Adipose tissue (tissue), 3 donors: Measurements from ENCODE around the gene ABCA3. TPM values are rescaled to one million over a fixed set of nuclear protein-coding genes. Genes with fewer than 3 reads are reported as not detected.
"Not testable (repeated sequence)": the region's sequence is repeated elsewhere in the genome, so short reads cannot be mapped to it uniquely, and the experiment has no call there.

Experiments
- H3K27ac ChIP-seq: one replicate; pipeline ENCODE4 v1.5.1; 2013; ENCODE audit warnings: low read depth, low read length
- WGBS, 3 donors: extraction: QIAGEN DNeasy Blood & Tissue Kit; methylation state at CpG; one replicate each; pipeline ENCODE4 v1.1.7; 2013; 5-methylcytosine and 5-hydroxymethylcytosine counted together
- polyA plus RNA-seq, 3 donors: library from polyadenylated mRNA; stranded (reverse); fragments of 200-250 nt; gene quantifications; one replicate each; pipeline ENCODE4 v1.2.3, GENCODE V29; 2013
- donor health status: healthy with polysubstance abuse.
- donor health status: Bipolar disorder and iron deficiency.
- donor health status: healthy.

The ABCA3 gene
- polyA plus RNA-seq, 3 donors = 6.8 to 11.6 (median 8.0) TPM

DNA sequence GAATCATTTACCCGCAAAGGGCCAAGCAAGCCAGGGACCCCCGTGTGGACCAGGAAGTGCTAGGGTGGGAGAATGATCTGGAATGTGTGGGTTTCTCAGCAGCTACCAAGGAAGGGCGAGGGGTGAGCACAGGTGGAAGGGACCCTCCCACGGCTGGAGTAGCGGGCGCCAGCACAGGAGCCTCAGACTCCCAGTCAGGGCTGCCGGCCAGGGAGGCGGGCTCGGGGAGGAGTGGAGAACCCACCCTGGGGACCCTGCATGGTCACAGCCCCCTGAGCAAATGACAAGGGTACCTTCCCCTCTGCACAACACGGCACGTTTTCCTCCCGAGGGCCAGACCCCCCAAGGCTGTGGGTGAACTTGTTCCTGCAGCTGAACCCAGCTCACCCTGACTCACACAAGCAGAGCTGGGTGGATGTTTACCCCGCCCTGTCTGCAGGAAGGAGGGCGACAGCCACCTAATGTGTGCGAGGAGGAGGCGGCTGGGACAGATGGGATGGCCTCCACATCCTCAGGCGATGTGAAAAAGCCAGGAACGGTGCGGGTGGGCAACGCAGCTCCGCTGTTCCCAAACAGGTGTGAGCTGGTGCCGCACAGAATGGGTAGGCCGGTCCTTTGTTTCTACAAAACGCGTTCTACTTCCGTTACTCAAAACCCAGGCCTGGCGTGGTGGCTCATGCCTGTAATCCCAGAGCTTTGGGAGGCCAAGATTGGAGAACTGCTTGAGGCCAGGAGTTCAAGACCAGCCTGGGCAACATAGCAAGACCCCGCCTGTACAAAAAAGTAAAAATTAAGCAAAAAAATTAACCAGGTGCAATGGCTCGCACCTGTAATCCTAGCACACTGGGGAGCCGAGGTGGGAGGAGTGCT, 95.4 kb downstream of the ABCA3 start:
- no peak overlapping the region for H3K27ac ChIP-seq
- WGBS, 3 donors = 94 to 95% (median 95%) methylated on average over 30 of the region's 30 CpGs

DNA sequence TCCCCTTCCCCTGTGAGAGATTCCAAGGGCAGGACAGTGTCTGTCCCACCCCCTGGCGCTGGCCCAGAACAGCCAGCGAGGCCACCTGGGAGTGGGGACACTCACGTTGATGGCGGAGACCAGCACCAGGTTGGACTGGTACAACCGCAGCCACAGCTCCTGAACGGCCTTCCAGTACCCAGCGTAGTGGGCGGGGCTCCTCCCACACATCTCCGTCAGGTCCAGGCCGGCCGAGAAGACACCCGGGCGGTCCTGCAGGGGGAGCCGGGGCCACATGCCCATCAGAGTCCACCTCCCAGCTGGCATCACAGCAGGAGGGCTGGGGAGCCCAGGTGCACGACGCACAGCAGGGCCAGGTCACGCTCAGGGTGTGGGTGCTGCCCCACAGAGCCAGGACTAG, 96.2 kb downstream of the ABCA3 start:
- H3K27ac ChIP-seq = no peak overlapping the region
- 83 to 87% (median 85%) methylated on average over 17 of the region's 17 CpGs for WGBS, 3 donors

DNA sequence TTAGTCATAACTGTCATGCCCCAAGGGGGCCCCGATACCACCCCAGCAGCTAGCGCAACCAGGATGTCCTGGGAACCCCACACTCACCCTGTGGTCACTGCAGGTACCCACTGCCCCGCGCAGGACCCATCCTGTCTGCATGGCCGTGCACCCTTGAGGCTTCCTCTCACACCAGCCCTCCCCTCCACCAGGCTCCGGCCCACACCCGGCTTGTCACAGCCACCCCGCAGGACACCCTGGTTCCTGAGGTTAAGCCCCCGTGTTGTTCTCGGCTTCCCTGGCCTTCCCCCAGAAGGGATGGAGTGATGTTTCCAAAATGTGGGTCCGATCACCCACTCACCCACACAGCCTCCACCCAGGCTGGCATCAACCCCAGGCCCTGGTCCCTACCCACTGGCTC, 96.7 kb downstream of the ABCA3 start:
- H3K27ac ChIP-seq = no peak overlapping the region
- WGBS, 3 donors = 92 to 96% (median 94%) methylated on average over 11 of the region's 11 CpGs

DNA sequence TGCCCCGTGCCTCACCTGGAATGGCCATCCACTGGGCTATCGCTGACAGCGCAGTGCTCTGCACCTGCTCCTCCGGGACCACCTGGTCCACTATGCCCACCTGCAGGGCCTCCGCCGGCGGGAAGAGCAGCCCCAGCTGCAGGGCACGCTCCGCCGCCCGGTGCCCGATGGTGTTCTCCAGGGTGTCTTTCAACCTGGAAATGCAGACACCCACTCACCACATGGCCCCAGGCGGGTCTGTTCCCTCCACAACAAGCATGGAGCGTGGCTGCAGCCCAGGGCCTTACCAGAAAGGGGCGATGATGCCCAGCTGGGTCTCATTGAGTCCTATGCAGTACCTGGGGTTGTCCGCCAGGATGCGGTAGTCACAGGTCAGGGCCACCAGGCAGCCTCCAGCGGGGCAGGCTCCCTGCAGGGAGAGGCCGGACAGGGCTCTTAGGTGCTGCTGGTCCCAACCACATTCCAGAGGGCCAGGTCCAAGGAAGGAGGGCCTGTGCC, 97.4 kb downstream of the ABCA3 start:
- H3K27ac ChIP-seq = no peak overlapping the region
- 94 to 98% (median 96%) methylated on average over 19 of the region's 19 CpGs for WGBS, 3 donors

DNA sequence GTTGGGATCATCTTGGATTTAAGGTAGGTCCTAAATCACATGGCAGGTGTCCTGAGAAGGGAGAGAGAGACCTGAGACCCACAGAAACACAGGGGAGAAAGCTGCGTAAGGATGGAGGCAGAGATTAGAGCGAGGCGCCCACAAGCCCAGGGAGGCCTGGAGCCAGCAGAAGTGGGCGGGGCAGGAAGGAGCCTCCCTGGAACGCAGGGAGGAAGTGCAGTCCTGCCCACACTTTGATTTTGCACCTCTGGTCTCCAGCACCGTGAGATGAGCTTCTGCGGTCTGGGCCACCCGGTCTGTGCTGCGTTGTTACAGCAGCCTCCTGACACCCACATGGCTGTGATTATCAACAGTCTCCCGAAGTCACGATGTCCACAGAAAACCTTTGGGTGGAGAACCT, 97.9 kb downstream of the ABCA3 start:
- WGBS, 3 donors = 71 to 93% (median 77%) methylated on average over 10 to 11 of the region's 11 CpGs
- no peak overlapping the region for H3K27ac ChIP-seq

DNA sequence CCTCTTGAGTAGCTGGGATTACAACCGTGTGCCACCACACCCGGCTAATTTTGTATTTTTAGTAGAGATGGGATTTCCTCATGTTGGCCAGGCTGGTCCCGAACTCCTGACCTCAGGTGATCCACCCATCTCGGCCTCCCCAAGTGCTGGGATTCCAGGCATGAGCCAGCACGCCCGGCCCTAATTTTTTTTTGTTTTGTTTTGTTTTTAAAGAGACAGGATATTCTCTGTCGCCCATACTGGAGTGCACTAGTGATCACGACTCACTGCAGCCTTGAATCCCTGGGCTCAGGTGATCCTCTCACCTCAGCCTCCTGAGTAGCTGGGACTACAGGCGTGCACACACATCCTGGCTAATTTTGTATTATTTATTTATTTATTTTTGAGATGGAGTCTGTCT, 100.2 kb downstream of the ABCA3 start:
- WGBS, 3 donors = 74 to 88% (median 77%) methylated on average over 9 of the region's 9 CpGs
- not testable (repeated sequence) for H3K27ac ChIP-seq

DNA sequence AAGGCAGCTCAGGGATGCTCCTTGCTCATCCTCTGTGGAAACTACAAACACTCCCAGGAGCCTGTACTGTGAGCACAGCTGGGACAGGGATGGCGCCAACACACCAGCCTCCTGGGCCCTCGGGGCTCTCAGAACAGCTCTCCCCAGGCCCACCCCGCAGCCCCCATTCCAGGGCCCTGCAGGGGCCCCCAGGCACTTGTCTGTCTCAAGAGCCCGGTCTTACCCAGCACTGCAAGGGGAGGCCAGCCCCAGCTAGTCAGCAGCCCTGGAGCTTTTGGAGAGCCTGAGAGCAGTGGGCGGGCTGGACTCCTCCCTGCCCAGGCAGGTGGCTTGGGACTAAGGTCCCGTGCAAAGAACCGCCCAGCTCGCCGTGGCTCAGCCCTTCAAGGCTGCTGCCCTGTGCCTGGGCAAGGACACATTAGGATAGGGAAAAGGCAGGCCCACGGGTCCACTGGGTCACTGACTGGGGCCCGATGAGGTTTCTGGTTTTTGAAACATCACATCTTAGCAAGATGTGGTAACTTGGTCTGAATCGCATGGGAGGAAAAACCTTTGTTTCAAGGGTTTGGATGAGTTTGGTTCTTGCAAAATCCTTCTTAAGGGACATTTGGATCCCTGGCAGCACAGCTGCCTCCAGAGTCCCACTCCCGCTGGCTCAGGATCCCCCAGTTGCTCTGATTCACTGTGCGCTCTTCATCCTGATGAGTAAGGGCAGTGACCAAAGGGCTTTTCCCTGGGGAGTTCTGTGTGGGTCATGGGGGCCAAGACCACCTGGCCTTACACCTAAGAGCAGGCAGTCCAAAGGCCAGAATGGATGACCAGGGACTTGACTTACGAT, 101.5 kb downstream of the ABCA3 start:
- H3K27ac ChIP-seq = no peak overlapping the region
- WGBS, 3 donors = 68 to 78% (median 78%) methylated on average over 15 of the region's 15 CpGs

DNA sequence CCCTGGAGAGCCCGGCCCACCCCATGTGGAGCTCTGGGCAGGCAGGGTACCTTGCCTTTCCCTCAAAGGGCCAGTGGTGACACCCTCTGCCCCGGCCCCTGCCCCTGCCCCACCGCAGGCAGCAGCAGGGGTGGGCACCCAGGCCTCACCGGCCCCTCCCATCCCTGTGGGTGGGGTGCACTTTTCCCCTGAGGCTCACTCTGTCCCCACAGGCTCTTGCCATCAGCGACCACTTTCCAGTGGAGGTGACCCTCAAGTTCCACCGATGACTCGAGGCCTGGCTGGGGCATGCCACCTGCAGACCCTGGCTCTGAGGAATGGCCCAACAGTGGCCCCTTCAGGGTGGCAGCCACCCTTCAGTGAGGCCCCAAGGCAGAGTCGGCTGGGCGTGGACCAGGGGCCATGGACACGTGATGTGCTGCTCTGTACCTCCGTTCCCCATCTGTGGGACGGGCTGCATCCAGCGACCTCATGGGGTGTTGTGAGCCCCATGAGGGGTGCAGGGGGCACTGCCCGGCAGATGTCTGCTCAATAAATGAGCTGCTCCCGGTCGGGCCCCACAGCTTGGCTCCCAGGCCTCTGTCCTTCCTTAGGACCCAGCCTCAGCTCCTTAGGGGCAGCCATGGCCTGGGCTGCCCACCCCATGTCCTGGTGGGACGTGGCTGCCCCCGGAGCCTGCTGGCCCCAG, 102.2 kb downstream of the ABCA3 start:
- H3K27ac ChIP-seq = no peak overlapping the region

DNA sequence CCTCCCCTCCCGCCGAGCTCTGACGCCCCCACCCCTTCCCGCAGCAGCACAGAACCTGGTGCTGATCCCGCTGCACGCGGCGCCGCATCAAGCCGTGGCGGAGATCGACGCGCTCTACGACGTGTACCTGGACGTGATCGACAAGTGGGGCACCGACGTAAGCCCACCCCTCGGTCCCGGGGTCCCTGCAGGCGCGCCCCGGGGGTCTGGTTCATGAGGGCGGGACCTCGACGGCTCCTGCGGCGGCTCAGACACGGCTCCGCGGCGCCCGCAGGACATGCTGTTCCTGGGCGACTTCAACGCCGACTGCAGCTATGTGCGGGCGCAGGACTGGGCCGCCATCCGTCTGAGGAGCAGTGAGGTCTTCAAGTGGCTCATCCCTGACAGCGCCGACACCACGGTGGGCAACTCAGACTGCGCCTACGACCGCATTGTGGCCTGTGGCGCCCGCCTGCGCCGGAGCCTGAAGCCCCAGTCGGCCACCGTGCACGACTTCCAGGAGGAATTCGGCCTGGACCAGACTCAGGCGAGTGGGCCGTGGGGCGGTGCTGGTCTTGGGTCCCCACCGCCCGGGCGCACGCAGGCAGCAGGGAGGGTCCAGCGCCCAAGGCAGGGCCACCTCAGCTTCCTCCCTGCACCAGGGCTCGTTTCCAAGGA, 102.9 kb downstream of the ABCA3 start:
- H3K27ac ChIP-seq = no peak overlapping the region
- 13 to 28% (median 26%) methylated on average over 63 to 65 of the region's 65 CpGs for WGBS, 3 donors

More for the DNA sequence above, 102.2 kb downstream of the ABCA3 start:
- 53 to 73% (median 64%) methylated on average over 15 to 18 of the region's 18 CpGs for WGBS, 3 donors

DNA sequence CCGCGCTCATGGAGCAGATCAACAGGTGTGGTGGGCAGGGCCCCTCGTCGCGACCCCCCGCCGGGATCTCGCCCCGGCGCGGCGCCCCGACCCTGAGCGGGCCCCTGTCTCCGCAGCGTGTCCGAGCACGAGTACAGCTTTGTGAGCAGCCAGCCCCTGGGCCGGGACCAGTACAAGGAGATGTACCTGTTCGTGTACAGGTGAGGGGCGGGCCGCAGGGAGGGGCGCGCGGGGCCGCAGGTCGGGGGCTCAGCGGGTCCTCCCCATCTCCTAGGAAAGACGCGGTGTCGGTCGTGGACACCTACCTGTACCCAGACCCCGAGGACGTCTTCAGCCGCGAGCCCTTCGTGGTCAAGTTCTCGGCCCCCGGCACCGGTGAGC, 103.4 kb downstream of the ABCA3 start:
- no peak overlapping the region for H3K27ac ChIP-seq
- 4 to 7% (median 5%) methylated on average over 36 to 40 of the region's 40 CpGs for WGBS, 3 donors

DNA sequence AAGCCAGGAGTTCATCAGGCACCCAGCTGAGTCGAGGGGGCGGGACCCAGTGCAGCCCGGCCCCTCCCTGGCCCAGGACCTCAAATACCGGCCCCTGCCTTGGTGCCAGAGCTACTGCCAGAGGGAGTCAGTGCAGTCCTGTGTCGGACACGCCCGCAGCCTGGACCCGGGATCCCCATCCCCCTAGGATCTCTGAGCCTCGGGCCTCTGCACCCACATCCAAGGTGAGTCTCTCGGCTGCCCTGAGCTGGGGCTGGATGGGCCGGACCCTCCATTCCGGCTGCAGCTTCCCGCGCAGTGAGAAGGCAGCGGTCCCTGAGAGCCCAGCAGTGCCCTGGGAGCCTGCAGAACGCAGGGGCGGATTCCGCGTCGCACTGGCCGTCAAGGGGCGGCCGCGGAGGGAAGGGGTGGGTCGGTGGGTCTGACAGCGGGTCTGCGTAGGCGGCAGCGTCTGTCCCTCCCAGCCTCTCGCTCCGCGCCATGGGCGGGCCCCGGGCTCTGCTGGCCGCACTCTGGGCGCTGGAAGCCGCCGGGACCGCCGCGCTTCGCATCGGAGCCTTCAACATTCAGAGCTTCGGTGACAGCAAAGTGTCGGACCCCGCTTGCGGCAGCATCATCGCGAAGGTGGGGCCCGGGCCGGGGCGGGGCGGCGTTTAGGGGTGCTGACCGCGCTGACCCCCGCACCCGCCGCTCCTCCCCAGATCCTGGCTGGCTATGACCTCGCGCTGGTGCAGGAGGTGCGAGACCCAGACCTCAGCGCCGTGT, 104.0 kb downstream of the ABCA3 start, which contains the start of gene DNASE1L2:
DNASE1L2 (plus strand) TSS at position 108 of the 765 bp plus-strand sequence; CDS start at position 481, 373 bp downstream.
- WGBS, 3 donors = 6 to 7% (median 7%) methylated on average over 56 to 64 of the region's 64 CpGs
- H3K27ac ChIP-seq = no peak within 1 kb of the TSS

DNA sequence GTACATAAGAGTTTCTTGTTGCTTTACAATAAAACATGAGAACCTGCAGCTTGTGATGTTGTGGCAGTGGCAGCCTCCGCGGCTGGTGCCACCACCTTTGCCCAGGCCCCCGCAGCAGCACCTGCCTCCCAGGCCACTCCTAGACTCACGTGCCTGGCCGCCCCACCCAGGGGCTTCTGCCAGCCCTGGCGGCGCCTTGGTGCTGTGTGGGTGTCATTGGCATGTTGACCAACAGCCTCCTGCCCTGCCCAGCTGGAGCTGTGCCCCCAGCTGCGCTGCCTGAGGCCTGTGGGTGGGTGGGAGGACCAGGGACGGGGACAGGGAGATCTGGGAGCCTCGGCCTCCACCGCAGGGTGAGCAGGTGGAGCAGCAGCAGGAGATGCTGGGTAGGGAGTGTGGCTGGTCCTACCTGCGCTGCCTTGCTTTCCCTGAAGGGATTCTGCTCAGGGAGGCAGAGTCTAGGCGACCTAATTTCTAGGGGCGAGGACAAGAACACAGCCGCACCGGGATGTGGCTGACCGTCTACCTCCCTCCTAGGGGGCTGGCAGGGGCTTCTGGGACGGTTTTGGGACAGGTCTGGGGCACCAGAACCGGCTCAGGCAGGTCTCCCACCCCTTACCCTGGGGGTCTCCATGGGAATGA, 104.7 kb downstream of the ABCA3 start:
- WGBS, 3 donors = 81 to 84% (median 81%) methylated on average over 18 to 19 of the region's 19 CpGs

DNA sequence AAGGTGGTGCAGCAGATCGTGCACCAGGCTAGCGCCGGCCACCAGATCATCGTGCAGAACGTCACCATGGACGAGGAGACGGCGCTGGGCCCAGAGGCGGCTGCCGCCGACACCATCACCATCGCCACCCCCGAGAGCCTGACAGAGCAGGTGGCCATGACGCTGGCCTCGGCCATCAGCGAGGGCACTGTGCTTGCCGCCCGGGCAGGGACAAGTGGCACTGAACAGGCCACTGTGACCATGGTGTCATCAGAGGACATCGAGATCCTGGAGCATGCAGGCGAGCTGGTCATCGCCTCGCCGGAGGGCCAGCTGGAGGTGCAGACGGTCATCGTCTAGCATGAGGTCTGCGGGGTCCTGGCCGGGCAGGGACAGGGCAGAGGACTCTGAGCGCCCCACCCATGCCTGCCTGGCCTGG, 105.3 kb downstream of the ABCA3 start:
- WGBS, 3 donors = 94 to 96% (median 95%) methylated on average over 17 to 28 of the region's 28 CpGs
- no peak overlapping the region for H3K27ac ChIP-seq

More for the DNA sequence above, 104.7 kb downstream of the ABCA3 start:
- no peak overlapping the region for H3K27ac ChIP-seq

DNA sequence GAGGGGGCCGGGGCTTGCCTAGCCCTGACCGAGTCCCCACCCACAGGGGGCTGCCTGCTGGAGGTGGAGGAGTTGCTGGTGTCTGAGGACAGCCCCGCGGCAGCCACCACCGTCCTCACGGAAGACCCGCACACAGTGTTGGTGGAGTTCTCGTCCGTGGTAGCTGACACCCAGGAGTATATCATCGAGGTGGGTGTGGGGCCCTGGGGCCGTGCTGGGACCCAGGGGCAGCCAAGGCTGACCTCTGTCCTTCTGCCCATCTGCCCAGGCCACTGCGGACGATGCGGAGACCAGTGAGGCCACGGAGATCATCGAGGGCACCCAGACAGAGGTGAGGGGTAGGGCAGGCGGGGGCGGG, 105.7 kb downstream of the ABCA3 start:
- WGBS, 3 donors = 89 to 95% (median 93%) methylated on average over 16 to 18 of the region's 18 CpGs
- H3K27ac ChIP-seq = no peak overlapping the region

DNA sequence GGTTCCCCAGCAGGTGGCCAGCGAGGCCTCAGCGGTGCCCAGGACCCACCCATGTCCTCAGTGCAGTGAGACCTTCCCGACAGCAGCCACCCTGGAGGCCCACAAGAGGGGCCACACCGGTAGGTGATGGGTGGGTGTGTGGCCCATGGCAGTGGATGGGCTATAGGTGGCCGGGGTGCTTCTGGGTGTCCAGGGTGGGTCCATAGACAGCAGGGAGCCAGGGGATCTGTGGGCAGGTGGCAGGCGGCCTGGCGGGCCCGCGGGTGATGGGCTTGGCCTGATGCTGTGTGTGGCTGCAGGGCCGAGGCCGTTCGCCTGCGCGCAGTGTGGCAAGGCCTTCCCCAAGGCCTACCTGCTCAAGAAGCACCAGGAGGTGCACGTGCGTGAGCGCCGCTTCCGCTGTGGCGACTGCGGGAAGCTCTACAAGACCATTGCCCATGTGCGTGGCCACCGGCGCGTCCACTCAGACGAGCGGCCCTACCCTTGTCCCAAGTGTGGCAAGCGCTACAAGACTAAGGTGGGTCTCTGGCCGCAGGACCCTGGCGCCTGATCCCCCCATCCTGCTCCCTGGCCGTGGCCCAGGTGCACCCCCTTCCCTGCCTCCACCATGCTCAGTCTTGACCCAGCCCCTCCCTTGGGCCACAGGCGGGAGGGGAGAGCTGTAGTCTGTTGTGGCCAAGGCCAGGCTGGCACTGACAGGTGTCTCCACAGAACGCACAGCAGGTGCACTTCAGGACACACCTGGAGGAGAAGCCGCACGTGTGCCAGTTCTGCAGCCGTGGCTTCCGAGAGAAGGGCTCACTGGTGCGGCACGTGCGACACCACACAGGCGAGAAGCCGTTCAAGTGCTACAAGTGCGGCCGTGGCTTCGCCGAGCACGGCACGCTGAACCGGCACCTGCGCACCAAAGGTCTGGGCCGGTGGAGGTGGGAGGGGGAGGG, 106.4 kb downstream of the ABCA3 start:
- no peak overlapping the region for H3K27ac ChIP-seq

More for the DNA sequence above, 106.4 kb downstream of the ABCA3 start:
- 92 to 96% (median 95%) methylated on average over 49 to 51 of the region's 51 CpGs for WGBS, 3 donors
